Activated naive CD4-positive, alpha-beta T cell treated with anti-CD3 and anti-CD28 coated beads, Interleukin-2, amount 50 U/mL, for 24 hours (primary cell): ENCODE results near the gene SERPINB2.

Experiments used
- H3K27ac Mint-ChIP-seq: one replicate; pipeline ENCODE4 v1.8.0; 2021; ENCODE audit warnings: mild to moderate bottlenecking, mixed read lengths
- H3K27me3 Mint-ChIP-seq: one replicate; pipeline ENCODE4 v1.8.0; 2021; ENCODE audit warnings: mixed read lengths
- H3K36me3 Mint-ChIP-seq: one replicate; pipeline ENCODE4 v1.8.0; 2021; ENCODE audit warnings: mixed read lengths
- H3K4me1 Mint-ChIP-seq: one replicate; pipeline ENCODE4 v1.8.0; 2021; ENCODE audit warnings: mixed read lengths
- H3K4me3 Mint-ChIP-seq: one replicate; pipeline ENCODE4 v1.8.0; 2021; ENCODE audit warnings: mild to moderate bottlenecking, mixed read lengths
- H3K9me3 Mint-ChIP-seq: one replicate; pipeline ENCODE4 v1.8.0; 2021; ENCODE audit warnings: mixed read lengths

The SERPINB2 gene

DNA sequence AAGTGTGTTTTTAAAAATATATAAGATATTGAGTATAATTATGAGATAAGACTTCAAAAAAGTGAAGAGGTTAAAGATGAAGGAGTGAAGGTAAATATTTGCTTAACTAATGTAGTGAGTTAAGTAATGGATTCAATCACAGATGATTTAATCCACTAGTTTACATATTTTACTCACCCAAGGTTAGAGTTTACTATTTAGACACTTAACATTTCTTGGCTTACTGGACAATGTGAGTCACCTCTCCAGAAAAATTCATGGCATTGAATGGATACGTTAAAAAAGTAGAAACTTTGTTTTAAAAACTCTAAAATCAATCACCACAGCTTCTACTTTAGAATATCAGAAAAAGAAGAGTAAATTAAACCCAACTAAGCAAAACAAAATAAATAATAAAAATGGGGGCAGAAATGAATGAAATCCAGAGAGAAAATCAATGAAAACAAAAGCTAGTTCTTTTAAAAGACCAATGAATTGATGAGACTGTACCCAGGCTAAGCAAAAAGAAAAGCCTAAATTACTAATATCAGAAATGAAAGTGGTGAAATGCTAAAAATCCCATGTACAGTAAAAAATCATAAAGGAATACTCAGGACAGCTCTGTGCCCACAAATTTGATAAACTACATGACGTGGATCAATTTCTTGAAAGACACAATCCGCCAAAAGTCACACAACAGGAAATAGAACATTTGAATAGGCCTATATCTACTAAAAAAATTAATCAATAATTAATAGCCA, 59.7 kb downstream of the SERPINB2 start:
- peaks cover 30% of the 10 kb centered on the region for H3K4me1 Mint-ChIP-seq
- peaks cover 3% of the 10 kb centered on the region for H3K36me3 Mint-ChIP-seq
- no peak overlapping the region for H3K27ac Mint-ChIP-seq
- H3K9me3 Mint-ChIP-seq: peaks cover 5% of the 10 kb centered on the region
- no peak overlapping the region for H3K4me3 Mint-ChIP-seq
- peaks cover 40% of the 10 kb centered on the region for H3K27me3 Mint-ChIP-seq

DNA sequence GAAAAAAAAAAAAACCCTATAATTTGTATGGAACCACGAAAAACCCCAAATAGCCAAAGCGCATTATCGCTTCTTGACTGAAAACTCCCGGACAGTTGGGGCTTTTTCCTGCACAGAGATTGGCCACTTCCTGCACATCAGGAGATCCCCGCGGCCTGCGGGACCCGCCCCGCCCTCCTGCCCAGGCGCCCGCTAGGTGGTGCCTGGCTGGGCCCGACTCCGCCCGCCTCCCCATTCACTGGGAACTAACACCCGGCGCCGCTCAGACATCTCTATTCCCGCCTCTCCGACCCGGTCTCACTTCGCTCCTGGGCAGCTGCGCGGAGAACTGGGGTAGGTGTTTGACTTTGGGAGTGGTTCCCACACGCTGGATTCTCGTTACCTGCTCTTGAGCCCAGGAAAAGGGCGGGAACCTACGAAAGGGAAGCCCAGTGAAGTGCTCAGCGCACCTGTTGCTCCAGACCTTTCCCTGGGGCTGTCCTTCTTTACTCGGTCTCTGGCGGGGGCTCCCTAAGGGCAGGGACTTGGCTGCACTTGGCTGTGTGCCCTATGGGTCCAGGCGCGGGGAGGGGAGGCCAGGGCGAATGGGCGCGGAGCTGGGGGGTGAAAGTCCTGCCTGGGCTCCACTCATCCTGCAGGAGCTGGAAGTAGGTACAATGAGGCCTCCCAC, 61.7 kb downstream of the SERPINB2 start, which contains the start of gene HMSD:
HMSD (plus strand) TSS at position 234 of the 670 bp plus-strand sequence. CDS start 4,155 bp downstream, outside the sequence.
- peak within 1 kb of the TSS; percentile 38 for H3K4me3 Mint-ChIP-seq
- peaks cover 25% of the 10 kb centered on the region for H3K27me3 Mint-ChIP-seq
- H3K4me1 Mint-ChIP-seq: peaks cover 30% of the 10 kb centered on the region
- H3K9me3 Mint-ChIP-seq: peaks cover 5% of the 10 kb centered on the region
- H3K36me3 Mint-ChIP-seq: peaks cover 3% of the 10 kb centered on the region
- H3K27ac Mint-ChIP-seq: no peak within 1 kb of the TSS

DNA sequence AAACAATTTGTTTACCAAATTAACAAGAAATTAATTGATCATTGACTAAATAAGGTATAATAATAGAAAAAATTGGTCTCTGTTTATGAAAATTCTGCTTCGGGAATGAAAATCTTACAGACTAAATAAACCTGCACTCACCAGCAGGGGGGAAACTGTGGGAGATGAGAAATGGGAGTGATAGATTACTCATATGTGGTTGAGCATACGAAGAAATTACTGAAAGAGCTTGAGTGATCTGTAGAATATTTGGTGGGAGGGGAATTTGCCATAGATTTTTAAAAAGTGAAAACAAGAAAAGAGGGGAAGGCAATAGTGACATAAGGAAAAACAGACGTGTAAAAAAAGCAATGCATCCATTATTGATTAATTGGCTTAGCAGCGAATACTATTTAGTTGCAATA, 63.8 kb downstream of the SERPINB2 start:
- Mint-ChIP-seq H3K36me3 (peaks cover 3% of the 10 kb centered on the region), H3K4me1 (peaks cover 30% of the 10 kb centered on the region), H3K4me3 (no peak overlapping the region), H3K27me3 (peaks cover 27% of the 10 kb centered on the region), H3K27ac (peak overlapping the region; percentile 14), H3K9me3 (peaks cover 5% of the 10 kb centered on the region)
